Dendritic cell treated with granulocyte-macrophage colony-stimulating factor and Interleukin-4, amounts not matched to agents 40 ng/mL and 50 ng/mL, for 4 days (primary cell): ENCODE results near the gene AIM2.
"Not testable (repeated sequence)": the region's sequence is repeated elsewhere in the genome, so short reads cannot be mapped to it uniquely, and the experiment has no call there.

Experiments
- H3K27ac Mint-ChIP-seq: one replicate; pipeline ENCODE4 v1.8.0; 2022; ENCODE audit warnings: mild to moderate bottlenecking, mixed read lengths
- H3K27me3 Mint-ChIP-seq: one replicate; pipeline ENCODE4 v1.8.0; 2022; ENCODE audit warnings: mild to moderate bottlenecking, mixed read lengths
- H3K36me3 Mint-ChIP-seq: one replicate; pipeline ENCODE4 v1.8.0; 2022; ENCODE audit warnings: low read depth, mixed read lengths
- H3K4me1 Mint-ChIP-seq: one replicate; pipeline ENCODE4 v1.8.0; 2022; ENCODE audit warnings: low read depth, mixed read lengths
- H3K4me3 Mint-ChIP-seq: one replicate; pipeline ENCODE4 v1.8.0; 2022; ENCODE audit warnings: mild to moderate bottlenecking, moderate library complexity, mixed read lengths
- H3K9me3 Mint-ChIP-seq: one replicate; pipeline ENCODE4 v1.8.0; 2022; ENCODE audit warnings: mixed read lengths
- intact Hi-C: fragments of 100-400 bp; cut with micrococcal nuclease; formaldehyde crosslinking; loops from one replicate; pipeline ENCODE4 v1.15.0; 2022

Gene AIM2

GRCh38 chr1:159076438-159077119 is at the start of gene AIM2:
AIM2 (minus strand) TSS chr1:159076766; CDS start chr1:159073499, 3,267 bp downstream.
- Mint-ChIP-seq H3K36me3 (no peaks in the 10 kb centered on the region), H3K4me3 (peak within 1 kb of the TSS; percentile 46), H3K4me1 (peaks cover 29% of the 10 kb centered on the region), H3K27me3 (no peaks in the 10 kb centered on the region), H3K27ac (peak within 1 kb of the TSS; percentile 95), H3K9me3 (no peaks in the 10 kb centered on the region)
- intact Hi-C loops = loop anchor here (5.0 to 10.0 kb wide), 3 partner anchors 262 to 789 kb away; partner anchors contain the start of gene CD1C

- intact Hi-C loops = no loop called here
- Mint-ChIP-seq H3K27me3 (peaks cover 4% of the 10 kb centered on the region), H3K36me3 (no peaks in the 10 kb centered on the region), H3K9me3 (no peaks in the 10 kb centered on the region), H3K27ac (no peak overlapping the region), H3K4me1 (peaks cover 14% of the 10 kb centered on the region), H3K4me3 (no peak overlapping the region)
Measured at GRCh38 chr1:159123587-159123986, 47.0 kb upstream of the AIM2 start.

- H3K36me3 Mint-ChIP-seq = no peaks in the 10 kb centered on the region
- H3K9me3 Mint-ChIP-seq = no peaks in the 10 kb centered on the region
- no peak overlapping the region for H3K4me3 Mint-ChIP-seq
- peaks cover 4% of the 10 kb centered on the region for H3K27me3 Mint-ChIP-seq
- intact Hi-C loops = no loop called here
- peaks cover 14% of the 10 kb centered on the region for H3K4me1 Mint-ChIP-seq
- no peak overlapping the region for H3K27ac Mint-ChIP-seq
Measured at GRCh38 chr1:159122005-159122621, 45.5 kb upstream of the AIM2 start.

- no peaks in the 10 kb centered on the region for H3K9me3 Mint-ChIP-seq
- peaks cover 4% of the 10 kb centered on the region for H3K27me3 Mint-ChIP-seq
- H3K4me1 Mint-ChIP-seq = peaks cover 14% of the 10 kb centered on the region
- no peak overlapping the region for H3K27ac Mint-ChIP-seq
- no peak overlapping the region for H3K4me3 Mint-ChIP-seq
- H3K36me3 Mint-ChIP-seq = no peaks in the 10 kb centered on the region
- intact Hi-C loops = no loop called here
Measured at GRCh38 chr1:159121526-159121925, 45.0 kb upstream of the AIM2 start.

GRCh38 chr1:159120317-159120716 is 43.8 kb upstream of the AIM2 start:
- H3K27ac Mint-ChIP-seq = no peak overlapping the region
- peaks cover 4% of the 10 kb centered on the region for H3K27me3 Mint-ChIP-seq
- no peaks in the 10 kb centered on the region for H3K36me3 Mint-ChIP-seq
- no peak overlapping the region for H3K4me3 Mint-ChIP-seq
- H3K9me3 Mint-ChIP-seq = no peaks in the 10 kb centered on the region
- intact Hi-C loops = no loop called here
- peaks cover 14% of the 10 kb centered on the region for H3K4me1 Mint-ChIP-seq

GRCh38 chr1:159113596-159114433 is 37.2 kb upstream of the AIM2 start:
- no peak overlapping the region for H3K27ac Mint-ChIP-seq

GRCh38 chr1:159103021-159103420 is 26.5 kb upstream of the AIM2 start:
- H3K27ac Mint-ChIP-seq, intact Hi-C loops, H3K27me3 Mint-ChIP-seq, H3K4me3 Mint-ChIP-seq, H3K36me3 Mint-ChIP-seq: not testable (repeated sequence)
- Mint-ChIP-seq H3K9me3 (peaks cover 12% of the 10 kb centered on the region), H3K4me1 (peaks cover 37% of the 10 kb centered on the region)

More at GRCh38 chr1:159113596-159114433, 37.2 kb upstream of the AIM2 start:
- H3K9me3 Mint-ChIP-seq = no peaks in the 10 kb centered on the region
- H3K36me3 Mint-ChIP-seq = no peaks in the 10 kb centered on the region
- H3K27me3 Mint-ChIP-seq = no peaks in the 10 kb centered on the region
- peaks cover 6% of the 10 kb centered on the region for H3K4me1 Mint-ChIP-seq
- intact Hi-C loops = no loop called here
- H3K4me3 Mint-ChIP-seq = no peak overlapping the region

- intact Hi-C loops = no loop called here
- Mint-ChIP-seq H3K27me3 (no peaks in the 10 kb centered on the region), H3K4me3 (no peak overlapping the region), H3K36me3 (no peaks in the 10 kb centered on the region), H3K9me3 (peaks cover 12% of the 10 kb centered on the region), H3K27ac (no peak overlapping the region), H3K4me1 (peaks cover 46% of the 10 kb centered on the region)
Measured at GRCh38 chr1:159100589-159100988, 24.0 kb upstream of the AIM2 start.

GRCh38 chr1:159098596-159098995 is 22.0 kb upstream of the AIM2 start:
- Mint-ChIP-seq H3K4me1 (peaks cover 43% of the 10 kb centered on the region), H3K27me3 (no peaks in the 10 kb centered on the region), H3K9me3 (peaks cover 12% of the 10 kb centered on the region), H3K4me3 (no peak overlapping the region), H3K27ac (no peak overlapping the region), H3K36me3 (no peaks in the 10 kb centered on the region)
- intact Hi-C loops = no loop called here

- H3K27ac Mint-ChIP-seq = no peak overlapping the region
- H3K9me3 Mint-ChIP-seq = no peaks in the 10 kb centered on the region
- no peaks in the 10 kb centered on the region for H3K36me3 Mint-ChIP-seq
- intact Hi-C loops = no loop called here
- no peak overlapping the region for H3K4me3 Mint-ChIP-seq
- peaks cover 38% of the 10 kb centered on the region for H3K4me1 Mint-ChIP-seq
- no peaks in the 10 kb centered on the region for H3K27me3 Mint-ChIP-seq
Measured at GRCh38 chr1:159092036-159092760, 15.6 kb upstream of the AIM2 start.

GRCh38 chr1:159091607-159092031 is 15.1 kb upstream of the AIM2 start:
- H3K4me1 Mint-ChIP-seq = peaks cover 37% of the 10 kb centered on the region
- H3K27ac Mint-ChIP-seq = peak overlapping the region; percentile 42
- intact Hi-C loops = no loop called here
- no peaks in the 10 kb centered on the region for H3K27me3 Mint-ChIP-seq
- no peak overlapping the region for H3K4me3 Mint-ChIP-seq
- H3K9me3 Mint-ChIP-seq = no peaks in the 10 kb centered on the region
- no peaks in the 10 kb centered on the region for H3K36me3 Mint-ChIP-seq

GRCh38 chr1:159091180-159091560 is 14.6 kb upstream of the AIM2 start:
- Mint-ChIP-seq H3K4me3 (no peak overlapping the region), H3K9me3 (no peaks in the 10 kb centered on the region), H3K36me3 (no peaks in the 10 kb centered on the region), H3K4me1 (peaks cover 37% of the 10 kb centered on the region), H3K27ac (peak overlapping the region; percentile 42), H3K27me3 (no peaks in the 10 kb centered on the region)
- intact Hi-C loops = no loop called here

GRCh38 chr1:159090286-159091179 is 14.0 kb upstream of the AIM2 start:
- Mint-ChIP-seq H3K36me3 (no peaks in the 10 kb centered on the region), H3K4me1 (peaks cover 37% of the 10 kb centered on the region), H3K9me3 (no peaks in the 10 kb centered on the region), H3K27ac (no peak overlapping the region), H3K27me3 (no peaks in the 10 kb centered on the region), H3K4me3 (no peak overlapping the region)
- intact Hi-C loops = no loop called here
